Right renal cortex interstitium (tissue), 3 donors: ENCODE data around the gene RNF11. TPM values are rescaled to one million over a fixed set of nuclear protein-coding genes. Genes with fewer than 3 reads are reported as not detected.
"Not testable (repeated sequence)": the region's sequence is repeated elsewhere in the genome, so short reads cannot be mapped to it uniquely, and the experiment has no call there.

Experiments used
- DNase-seq, 3 donors: peaks; one replicate each; pipeline ENCODE4 v3.0.0-alpha.2; 2013; ENCODE audit warnings: low read depth in 3 of 3, low spot score in 2 of 3
- polyA plus RNA-seq, 3 donors: library from polyadenylated mRNA; unstranded; fragments of 120-200 nt; gene quantifications; one replicate each; pipeline ENCODE4 v1.2.1, GENCODE V29; 2013; ENCODE audit not compliant: insufficient read length in 3 of 3

The RNF11 gene, protein sequence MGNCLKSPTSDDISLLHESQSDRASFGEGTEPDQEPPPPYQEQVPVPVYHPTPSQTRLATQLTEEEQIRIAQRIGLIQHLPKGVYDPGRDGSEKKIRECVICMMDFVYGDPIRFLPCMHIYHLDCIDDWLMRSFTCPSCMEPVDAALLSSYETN
- 100 to 1,000 TPM; 135 to 150 (median 139) TPM for polyA plus RNA-seq

DNA sequence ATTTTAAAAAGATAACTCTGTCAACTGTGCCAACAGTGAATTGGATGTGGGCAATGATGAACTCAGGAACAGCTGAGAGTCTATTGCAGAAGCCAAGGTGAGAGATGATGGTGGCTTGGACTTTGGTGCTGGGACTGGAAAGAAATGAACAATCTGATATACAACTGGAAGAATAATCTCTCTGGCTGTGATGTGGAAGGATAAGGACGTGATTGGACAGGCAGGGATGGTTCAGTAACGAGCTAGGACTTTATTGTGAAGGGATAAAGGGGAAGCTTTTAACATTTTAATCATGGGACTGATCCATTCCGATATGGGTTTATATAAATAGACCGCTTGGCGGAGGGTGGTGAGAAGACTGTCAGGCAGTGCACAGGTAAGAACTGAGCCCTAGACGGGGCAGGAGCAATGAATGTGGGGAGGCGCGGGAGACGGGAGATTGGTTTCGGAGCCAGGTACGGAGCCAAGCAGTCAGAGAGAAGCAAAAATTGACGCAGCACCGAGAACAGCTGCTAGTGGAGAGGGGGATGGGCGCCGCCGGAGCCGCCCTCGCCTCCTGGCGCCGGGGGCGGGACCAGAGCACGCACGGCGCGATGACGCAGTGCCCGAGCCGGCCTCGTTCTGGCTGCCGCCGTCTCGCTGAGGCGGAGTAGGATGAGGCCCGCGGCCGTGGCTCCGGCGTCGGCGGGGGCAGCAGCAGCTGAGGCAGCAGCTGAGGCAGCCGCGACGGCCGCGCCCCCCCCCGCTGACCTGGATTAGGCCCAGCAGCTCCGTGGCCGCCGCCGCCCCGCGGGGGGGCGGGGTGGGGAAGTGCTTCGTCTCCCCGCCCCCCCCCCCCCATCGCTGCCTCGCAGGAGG lies at the start of gene RNF11:
Gene RNF11, plus strand, starts transcription at position 601 of the 858 bp plus-strand sequence. CDS start 484 bp downstream, outside the sequence.
- DNase-seq, result peak; percentile 79 to 83 (median 80)

DNA sequence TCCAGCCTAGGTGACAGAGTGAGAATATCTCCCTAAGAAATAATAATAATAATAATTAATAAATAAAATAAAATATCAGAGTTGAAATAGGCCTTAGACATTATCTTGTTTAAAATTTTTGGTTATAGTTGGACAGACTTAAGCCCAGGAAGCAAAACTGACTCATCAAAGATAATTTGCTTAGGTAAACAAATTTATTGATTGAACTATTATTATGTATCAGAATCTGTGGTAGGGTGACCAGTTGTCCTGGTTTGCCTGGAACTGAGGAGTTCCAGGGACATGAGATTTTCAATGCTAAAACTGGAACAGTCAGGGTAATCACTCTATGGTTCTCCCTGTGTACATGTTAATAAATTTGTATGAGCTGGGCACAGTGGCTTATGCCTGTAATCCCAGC lies 47.8 kb upstream of the RNF11 start:
- no peak for DNase-seq

DNA sequence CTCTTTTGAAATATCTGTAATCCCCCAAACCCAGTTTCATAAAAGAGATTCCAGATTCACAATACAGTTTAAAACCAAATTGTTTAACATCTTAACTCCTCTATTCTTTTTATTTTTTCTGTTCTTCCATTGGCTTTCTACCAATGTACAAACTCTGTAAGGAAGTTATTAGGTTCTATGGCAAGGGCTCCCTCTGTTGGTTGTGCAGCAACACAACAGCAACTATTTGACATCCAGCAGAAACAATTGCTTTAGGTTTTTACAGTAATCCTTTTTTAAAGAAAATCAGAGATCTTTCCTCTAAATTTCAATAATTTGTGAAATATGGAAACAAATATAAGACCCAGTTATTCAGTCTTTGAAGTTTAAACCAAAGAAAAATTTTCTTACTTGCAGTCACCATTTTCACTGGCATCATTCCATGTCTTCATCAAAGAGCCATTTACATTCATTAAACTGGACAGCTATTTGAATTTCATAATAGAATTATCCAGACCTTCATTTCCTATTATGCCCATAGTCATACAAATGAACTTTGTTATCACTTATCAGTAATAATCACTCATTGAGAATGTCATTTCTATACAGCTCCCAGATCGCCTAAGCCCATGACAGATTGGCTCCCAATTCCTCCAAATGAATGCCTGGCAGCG lies 46.5 kb upstream of the RNF11 start:
- peak; percentile 35 to 53 (median 40) for DNase-seq

- DNase-seq, result no peak
Observed at GRCh38 chr1:51190961-51191360, 45.1 kb upstream of the RNF11 start.

DNA sequence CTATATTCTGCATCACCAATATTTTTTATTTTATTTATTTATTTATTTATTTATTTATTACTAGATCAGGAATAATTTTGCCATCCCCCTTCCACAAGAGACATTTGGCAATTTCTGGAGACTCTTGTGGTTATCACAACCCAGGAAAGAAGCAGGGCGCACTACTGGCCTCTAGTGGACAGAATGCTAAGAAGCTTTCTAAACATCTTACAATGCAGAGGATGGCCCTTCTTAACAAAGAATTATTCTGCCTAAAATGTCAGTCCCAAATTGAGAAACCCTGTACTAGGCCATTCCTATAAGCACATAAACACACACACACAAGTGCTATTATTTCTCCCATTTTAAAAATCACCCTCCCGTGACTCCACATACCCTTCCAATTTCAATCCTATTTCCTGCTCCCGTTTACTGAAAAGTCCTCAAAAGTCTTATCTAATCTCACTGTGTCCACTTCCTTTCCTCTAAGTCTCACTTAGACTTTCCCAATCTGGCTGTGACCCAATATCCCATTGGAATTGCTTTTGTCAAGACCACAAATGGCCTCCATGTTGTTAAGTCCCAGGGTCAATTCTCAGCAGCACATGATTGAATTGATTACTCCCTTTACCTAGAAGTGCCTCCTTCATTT lies 43.7 kb upstream of the RNF11 start:
- DNase-seq, result peak; percentile 23 to 56 (median 37)

DNA sequence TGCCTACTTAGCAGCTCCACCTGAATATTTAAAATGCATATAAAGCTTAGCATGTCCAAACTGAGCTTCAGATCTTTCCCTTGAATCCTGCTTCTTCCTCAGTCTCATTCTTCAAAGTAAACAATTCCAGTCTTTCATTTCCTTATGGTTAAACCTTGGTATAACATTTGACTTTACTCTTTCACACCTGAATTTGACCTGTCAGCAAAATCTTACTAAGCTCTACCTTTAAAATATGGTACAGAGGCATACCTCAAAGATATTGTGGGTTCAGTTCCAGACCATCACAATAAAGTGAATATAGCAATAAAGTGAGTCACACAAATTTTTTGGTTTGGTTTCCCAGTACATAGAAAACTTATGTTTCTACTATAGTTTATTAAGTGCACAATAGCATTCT lies 42.5 kb upstream of the RNF11 start:
- DNase-seq, result no peak

DNA sequence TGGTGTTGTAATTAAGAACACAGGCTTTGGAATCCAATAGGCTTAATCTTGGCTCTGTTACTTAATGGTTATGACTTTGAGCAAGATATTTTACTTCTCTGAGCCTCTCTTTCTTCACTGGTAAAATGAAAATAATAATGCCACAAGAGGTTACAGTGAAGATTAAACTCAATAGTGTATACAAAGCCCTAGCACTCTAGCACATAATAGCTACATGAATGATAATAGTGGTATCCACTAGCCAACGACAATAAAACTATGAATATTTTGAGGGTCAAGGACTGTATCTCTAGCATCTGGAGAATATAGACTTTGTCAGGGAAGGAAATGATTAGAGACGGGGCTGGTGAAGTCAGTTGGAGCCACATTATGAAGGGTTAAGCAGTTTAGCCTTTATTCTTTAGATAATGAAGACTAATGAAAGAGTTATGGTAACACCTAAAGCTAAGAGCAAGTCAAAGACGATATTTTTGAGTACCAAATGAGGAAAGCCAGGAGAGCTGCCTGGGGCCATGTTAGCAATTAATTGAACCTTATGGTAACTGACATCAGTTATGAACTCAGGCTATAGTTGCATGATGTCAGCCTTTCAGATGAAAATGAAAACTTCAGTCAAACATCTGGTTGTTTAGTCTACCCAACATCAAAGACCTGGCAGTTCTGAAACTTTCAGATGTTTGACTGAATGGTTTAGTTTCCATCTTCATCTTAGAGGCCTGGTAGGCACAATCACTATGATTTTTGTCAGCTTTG lies 32.8 kb upstream of the RNF11 start:
- DNase-seq, result no peak

DNA sequence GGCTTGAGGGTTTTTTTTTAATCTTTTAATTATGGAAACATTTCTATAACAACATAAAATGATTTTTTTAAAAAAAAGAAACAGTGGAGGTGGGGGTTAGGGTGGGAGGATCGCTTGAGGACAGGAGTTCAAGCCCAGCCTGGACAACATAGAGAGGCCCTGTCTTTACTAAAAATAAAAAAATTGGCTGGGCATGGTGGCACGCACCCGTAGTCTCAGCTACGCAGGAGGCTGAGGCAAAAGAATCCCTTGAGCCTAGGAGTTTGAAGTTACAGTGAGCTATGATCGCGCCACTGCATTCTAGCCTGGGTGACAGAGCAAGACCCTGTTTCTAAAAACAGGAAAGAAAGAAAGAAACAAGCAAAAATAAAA lies 32.2 kb upstream of the RNF11 start:
- no peak for DNase-seq

GRCh38 chr1:51210055-51210454 lies 26.0 kb upstream of the RNF11 start:
- DNase-seq, result no peak

DNA sequence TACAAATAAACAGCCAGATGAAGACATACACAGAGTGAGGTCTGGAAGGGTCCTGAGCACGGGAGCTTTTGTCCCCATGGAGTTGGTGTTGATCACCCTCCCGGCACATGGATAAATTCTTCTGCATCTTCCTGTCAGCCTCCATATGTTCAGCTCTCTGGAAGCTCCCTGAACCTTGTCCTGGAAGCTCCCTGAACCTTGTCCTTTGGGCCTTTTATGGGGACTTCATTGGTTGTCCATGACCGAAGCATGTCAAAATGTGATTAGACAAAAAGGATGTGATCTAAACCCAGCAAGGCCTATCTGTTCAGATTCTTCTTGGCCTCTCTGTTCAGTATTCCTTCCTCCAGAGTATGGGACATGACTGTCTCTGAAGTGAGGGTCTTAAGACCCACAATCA lies 25.4 kb upstream of the RNF11 start:
- DNase-seq, result no peak

DNA sequence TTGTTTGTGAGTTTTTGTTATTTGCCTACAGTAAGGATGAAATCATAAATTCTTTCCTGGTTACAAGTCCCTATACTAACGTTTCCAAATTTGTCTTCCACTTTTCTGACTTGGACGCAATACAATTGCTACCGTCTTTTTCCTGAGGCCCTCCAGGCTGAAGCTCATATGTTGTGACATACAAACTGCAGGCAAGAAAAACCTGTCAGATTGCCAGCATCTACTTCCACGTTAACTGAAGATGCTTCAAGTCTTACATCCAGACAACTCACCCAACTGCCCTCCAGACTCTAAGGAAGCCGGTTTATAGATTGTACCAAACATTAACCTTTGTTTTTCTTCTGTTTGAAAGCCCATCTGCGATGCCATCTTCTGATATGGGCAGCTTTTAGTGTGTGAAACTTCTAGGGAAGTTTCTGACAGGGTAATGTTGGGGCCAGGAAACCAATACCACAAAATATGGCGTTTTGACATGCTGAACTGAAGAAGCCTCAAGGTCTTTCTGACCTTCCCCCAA lies 21.4 kb upstream of the RNF11 start:
- no peak for DNase-seq

DNA sequence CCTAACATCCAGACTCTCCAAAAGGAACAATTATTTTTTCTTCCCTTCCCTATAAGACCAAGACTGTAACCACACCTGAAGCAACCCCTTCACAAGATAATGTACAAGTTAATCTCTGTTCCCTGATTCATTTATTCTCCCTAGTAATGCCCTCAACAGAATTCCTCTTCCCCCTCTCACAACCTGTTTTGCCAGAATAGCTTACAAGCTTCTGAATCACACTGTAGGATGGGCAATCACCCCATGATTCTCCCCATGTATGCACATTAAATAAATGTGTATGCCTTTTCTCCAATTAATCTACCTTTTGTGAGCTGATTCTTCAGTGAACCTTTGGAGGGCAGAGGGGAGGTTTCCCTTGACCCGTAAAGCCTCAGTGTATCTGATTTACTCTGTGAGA lies 20.9 kb upstream of the RNF11 start:
- DNase-seq, result no peak

GRCh38 chr1:51216631-51217030 lies 19.4 kb upstream of the RNF11 start:
- DNase-seq, result no peak

- DNase-seq, result no peak
Observed at GRCh38 chr1:51217101-51217500, 19.0 kb upstream of the RNF11 start.

DNA sequence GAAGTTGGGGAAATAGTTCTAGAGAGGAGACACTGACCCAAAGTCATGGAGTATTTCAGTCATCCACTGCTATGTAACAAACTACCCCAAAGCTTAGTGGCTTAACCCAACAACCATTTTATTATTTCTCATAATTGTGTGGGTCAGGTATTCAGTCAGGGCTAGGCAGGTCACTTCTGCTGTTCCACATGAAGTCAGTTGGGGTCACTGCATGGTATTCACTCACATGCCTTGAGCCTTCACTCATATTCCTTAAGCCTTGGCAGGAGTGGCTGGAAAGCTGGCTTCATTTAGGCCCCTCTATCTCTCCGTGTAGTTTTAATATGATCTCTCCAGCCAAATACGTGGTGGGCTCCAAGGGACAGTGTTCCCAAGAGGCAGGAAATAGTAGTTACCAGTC lies 17.5 kb upstream of the RNF11 start:
- DNase-seq, result no peak

DNA sequence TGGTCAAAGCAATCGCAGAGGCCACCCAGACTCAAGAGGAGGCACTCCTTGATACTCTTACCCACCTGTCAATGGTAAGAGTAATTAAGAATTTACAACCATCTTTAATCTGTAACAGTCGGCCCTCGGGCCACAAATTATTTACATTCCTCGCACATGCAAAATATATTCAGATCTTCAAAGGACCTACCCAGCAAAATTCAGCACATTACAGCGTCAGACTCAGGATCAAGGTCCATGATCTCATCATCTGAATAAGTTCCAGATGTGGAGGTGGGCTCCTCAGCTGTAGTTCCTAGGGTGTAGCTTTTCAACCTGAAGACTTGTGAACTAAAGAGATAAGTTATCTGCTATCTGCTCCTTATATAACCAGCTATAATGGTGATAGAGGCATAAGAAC lies 17.1 kb upstream of the RNF11 start:
- DNase-seq, result no peak

GRCh38 chr1:51221529-51221928 lies 14.5 kb upstream of the RNF11 start:
- DNase-seq, result not testable (repeated sequence)

GRCh38 chr1:51222136-51222787 lies 13.8 kb upstream of the RNF11 start:
- DNase-seq, result no peak

GRCh38 chr1:51222809-51223208 lies 13.3 kb upstream of the RNF11 start:
- no peak for DNase-seq

GRCh38 chr1:51224255-51224654 lies 11.8 kb upstream of the RNF11 start:
- no peak for DNase-seq
